HG03432 (cell line): ENCODE results near the gene TTLL13.

Experiments used
- ATAC-seq: cut with Tn5 transposase; IDR thresholded peaks from one replicate; pipeline ENCODE4 v1.9.1; 2021; ENCODE audit warnings: mild to moderate bottlenecking, moderate library complexity; ENCODE audit not compliant: unreplicated experiment

The TTLL13 gene

GRCh38 chr15:90307661-90308060 is 58.3 kb downstream of the TTLL13 start:
- ATAC-seq = no peak

GRCh38 chr15:90309020-90309419 is 59.7 kb downstream of the TTLL13 start:
- ATAC-seq = no peak
